ENCODE data around the gene MAB21L2.
"Not testable (repeated sequence)": the region's sequence is repeated elsewhere in the genome, so short reads cannot be mapped to it uniquely, and the experiment has no call there.

The MAB21L2 gene

GRCh38 chr4:150582146-150582872 lies at the start of gene MAB21L2:
Gene MAB21L2, plus strand, starts transcription at chr4:150582151. Its CDS starts 879 bp downstream, at chr4:150583030.
- DNase-seq, result no peak

- DNase-seq, result no peak
These were observed 48.3 kb upstream of the MAB21L2 start for GRCh38 chr4:150533673-150534072.

GRCh38 chr4:150534818-150535217 lies 47.1 kb upstream of the MAB21L2 start:
- DNase-seq, result no peak

GRCh38 chr4:150537911-150538310 lies 44.0 kb upstream of the MAB21L2 start:
- not testable (repeated sequence) for DNase-seq

- no peak for DNase-seq
These were observed 41.4 kb upstream of the MAB21L2 start for GRCh38 chr4:150540536-150540935.

- DNase-seq, result no peak
These were observed 41.0 kb upstream of the MAB21L2 start for GRCh38 chr4:150540959-150541360.

GRCh38 chr4:150541681-150542080 lies 40.3 kb upstream of the MAB21L2 start:
- no peak for DNase-seq

GRCh38 chr4:150543042-150543441 lies 38.9 kb upstream of the MAB21L2 start:
- DNase-seq, result no peak

GRCh38 chr4:150546286-150546685 lies 35.7 kb upstream of the MAB21L2 start:
- no peak for DNase-seq

- DNase-seq, result no peak
These were observed 34.7 kb upstream of the MAB21L2 start for GRCh38 chr4:150547154-150547838.

GRCh38 chr4:150557811-150558210 lies 24.1 kb upstream of the MAB21L2 start:
- DNase-seq, result not testable (repeated sequence)

GRCh38 chr4:150561143-150561737 lies 20.7 kb upstream of the MAB21L2 start:
- no peak for DNase-seq

- DNase-seq, result no peak
These were observed 19.7 kb upstream of the MAB21L2 start for GRCh38 chr4:150562250-150562649.

- DNase-seq, result no peak
These were observed 19.2 kb upstream of the MAB21L2 start for GRCh38 chr4:150562751-150563150.

GRCh38 chr4:150564967-150565366 lies 17.0 kb upstream of the MAB21L2 start:
- not testable (repeated sequence) for DNase-seq

- DNase-seq, result no peak
These were observed 14.9 kb upstream of the MAB21L2 start for GRCh38 chr4:150567070-150567469.

GRCh38 chr4:150569384-150569987 lies 12.5 kb upstream of the MAB21L2 start:
- DNase-seq, result no peak

GRCh38 chr4:150569998-150570535 lies 11.9 kb upstream of the MAB21L2 start:
- no peak for DNase-seq

GRCh38 chr4:150570862-150571261 lies 11.1 kb upstream of the MAB21L2 start:
- DNase-seq, result no peak

- DNase-seq, result no peak
These were observed 9.0 kb upstream of the MAB21L2 start for GRCh38 chr4:150572704-150573504.

GRCh38 chr4:150573534-150573933 lies 8.4 kb upstream of the MAB21L2 start:
- no peak for DNase-seq

- no peak for DNase-seq
These were observed 7.3 kb upstream of the MAB21L2 start for GRCh38 chr4:150574678-150575077.
